ENCODE data around the gene MED6.

DNA sequence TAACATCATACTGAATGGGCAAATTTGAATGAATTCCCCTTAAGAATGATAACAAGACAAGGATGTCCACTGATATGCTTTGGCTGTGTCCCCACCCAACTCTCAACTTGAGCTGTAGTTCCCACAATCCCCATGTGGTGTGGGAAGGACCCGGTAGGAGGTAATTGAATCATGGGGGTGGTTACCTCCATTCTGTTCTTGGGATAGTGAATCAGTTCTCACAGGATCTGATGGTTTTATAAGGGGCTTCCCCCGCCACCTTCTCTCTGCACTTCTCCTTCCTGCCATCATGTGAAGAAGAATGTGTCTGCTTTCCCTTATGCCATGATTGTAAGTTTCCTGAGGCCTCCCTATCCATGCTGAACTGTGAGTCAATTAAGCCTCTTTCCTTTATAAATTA is 29.3 kb downstream of the MED6 start:
- TF ChIP-seq, protein P1, sequence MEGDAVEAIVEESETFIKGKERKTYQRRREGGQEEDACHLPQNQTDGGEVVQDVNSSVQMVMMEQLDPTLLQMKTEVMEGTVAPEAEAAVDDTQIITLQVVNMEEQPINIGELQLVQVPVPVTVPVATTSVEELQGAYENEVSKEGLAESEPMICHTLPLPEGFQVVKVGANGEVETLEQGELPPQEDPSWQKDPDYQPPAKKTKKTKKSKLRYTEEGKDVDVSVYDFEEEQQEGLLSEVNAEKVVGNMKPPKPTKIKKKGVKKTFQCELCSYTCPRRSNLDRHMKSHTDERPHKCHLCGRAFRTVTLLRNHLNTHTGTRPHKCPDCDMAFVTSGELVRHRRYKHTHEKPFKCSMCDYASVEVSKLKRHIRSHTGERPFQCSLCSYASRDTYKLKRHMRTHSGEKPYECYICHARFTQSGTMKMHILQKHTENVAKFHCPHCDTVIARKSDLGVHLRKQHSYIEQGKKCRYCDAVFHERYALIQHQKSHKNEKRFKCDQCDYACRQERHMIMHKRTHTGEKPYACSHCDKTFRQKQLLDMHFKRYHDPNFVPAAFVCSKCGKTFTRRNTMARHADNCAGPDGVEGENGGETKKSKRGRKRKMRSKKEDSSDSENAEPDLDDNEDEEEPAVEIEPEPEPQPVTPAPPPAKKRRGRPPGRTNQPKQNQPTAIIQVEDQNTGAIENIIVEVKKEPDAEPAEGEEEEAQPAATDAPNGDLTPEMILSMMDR (IDR thresholded peaks at IDR 0.05; ENCODE audit: low read length): no peak
- TF ChIP-seq EZH2 (optimal IDR thresholded peaks at IDR 0.05; ENCODE audit: low read depth, low read length): no peak

Measured in MM.1S (cell line).